Astrocyte (in vitro differentiated cells and primary cell): ENCODE results near the gene TMEM86A.

ENCODE experiments used
- EZH2 ChIP-seq: IDR thresholded peaks from 2 replicates; pipeline ENCODE4 v1.6.1; 2012; ENCODE audit warnings: mild to moderate bottlenecking, low read length, inconsistent platforms; ENCODE audit not compliant: insufficient read depth
- TF ChIP-seq, protein P1 (sequence below): IDR thresholded peaks from 2 replicates; pipeline ENCODE4 v1.5.1; 2011; ENCODE audit warnings: low read depth, mild to moderate bottlenecking, inconsistent platforms, low read length, moderate library complexity; ENCODE audit not compliant: insufficient read depth

DNA sequence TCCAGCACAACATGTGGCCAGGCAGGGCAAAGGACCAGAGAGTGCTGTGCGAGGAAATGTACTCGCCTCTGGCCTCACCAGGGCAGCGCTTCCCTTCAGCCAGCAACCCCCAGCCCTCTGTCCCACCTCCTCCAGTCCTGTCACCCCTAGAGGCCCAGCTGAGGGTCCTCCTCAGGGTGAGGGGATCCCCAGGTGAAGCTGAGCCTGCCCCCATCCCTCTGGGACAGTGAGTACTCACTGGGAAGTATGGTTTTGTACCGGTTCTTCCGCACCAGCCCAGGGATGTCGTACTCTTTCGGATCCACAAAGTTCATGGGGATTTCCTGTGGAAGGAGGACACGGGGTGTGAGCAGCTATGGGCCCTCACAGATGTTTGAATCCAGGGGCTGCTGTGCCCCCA lies 39.1 kb downstream of the TMEM86A start:
- TF ChIP-seq, protein P1, sequence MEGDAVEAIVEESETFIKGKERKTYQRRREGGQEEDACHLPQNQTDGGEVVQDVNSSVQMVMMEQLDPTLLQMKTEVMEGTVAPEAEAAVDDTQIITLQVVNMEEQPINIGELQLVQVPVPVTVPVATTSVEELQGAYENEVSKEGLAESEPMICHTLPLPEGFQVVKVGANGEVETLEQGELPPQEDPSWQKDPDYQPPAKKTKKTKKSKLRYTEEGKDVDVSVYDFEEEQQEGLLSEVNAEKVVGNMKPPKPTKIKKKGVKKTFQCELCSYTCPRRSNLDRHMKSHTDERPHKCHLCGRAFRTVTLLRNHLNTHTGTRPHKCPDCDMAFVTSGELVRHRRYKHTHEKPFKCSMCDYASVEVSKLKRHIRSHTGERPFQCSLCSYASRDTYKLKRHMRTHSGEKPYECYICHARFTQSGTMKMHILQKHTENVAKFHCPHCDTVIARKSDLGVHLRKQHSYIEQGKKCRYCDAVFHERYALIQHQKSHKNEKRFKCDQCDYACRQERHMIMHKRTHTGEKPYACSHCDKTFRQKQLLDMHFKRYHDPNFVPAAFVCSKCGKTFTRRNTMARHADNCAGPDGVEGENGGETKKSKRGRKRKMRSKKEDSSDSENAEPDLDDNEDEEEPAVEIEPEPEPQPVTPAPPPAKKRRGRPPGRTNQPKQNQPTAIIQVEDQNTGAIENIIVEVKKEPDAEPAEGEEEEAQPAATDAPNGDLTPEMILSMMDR, result no peak
- TF ChIP-seq EZH2, result no peak
